ENCODE results near the gene ACE.

The ACE gene

GRCh38 chr17:63538693-63539595 lies 62.1 kb downstream of the ACE start:
- DNase-seq: no peak

GRCh38 chr17:63540590-63540989 lies 63.7 kb downstream of the ACE start:
- no peak for DNase-seq

- no peak for DNase-seq
Measured at GRCh38 chr17:63542218-63542545, 65.3 kb downstream of the ACE start.

- DNase-seq: no peak
Measured at GRCh38 chr17:63542942-63543821, 66.3 kb downstream of the ACE start.

- no peak for DNase-seq
Measured at GRCh38 chr17:63543822-63544420, 67.1 kb downstream of the ACE start.

- no peak for DNase-seq
Measured at GRCh38 chr17:63544467-63545301, 67.8 kb downstream of the ACE start.

GRCh38 chr17:63546308-63547082 lies 69.6 kb downstream of the ACE start:
- no peak for DNase-seq

- no peak for DNase-seq
Measured at GRCh38 chr17:63547083-63547523, 70.2 kb downstream of the ACE start.

All from effector CD4-positive, alpha-beta T cell (primary cell).